ENCODE results near the gene DNAH7. TPM values are rescaled to one million over a fixed set of nuclear protein-coding genes. Genes with fewer than 3 reads are reported as not detected.

The DNAH7 gene
- total and polyA plus RNA-seq, 2 of the 13 experiments (the other 11 are each of a cell fraction or from before 2014, with no cell fraction given) = 0.09 TPM; not detected in 1

- TF ChIP-seq TAF1 (CRISPR knock-in tag; IDR thresholded peaks at IDR 0.05) = no peak
- TF ChIP-seq ZNF512B (CRISPR knock-in tag; IDR thresholded peaks at IDR 0.05; ENCODE audit: borderline replicate concordance) = no peak
- no peak for TF ChIP-seq ZNF562 (CRISPR knock-in tag; IDR thresholded peaks at IDR 0.05; ENCODE audit: borderline replicate concordance)
- TF ChIP-seq RFX5 (IDR thresholded peaks at IDR 0.05; ENCODE audit: low read depth, low read length) = no peak
- no peak for TF ChIP-seq ETS1 (CRISPR knock-in tag; IDR thresholded peaks at IDR 0.05)
- no peak for TF ChIP-seq GPN1 (CRISPR knock-in tag; IDR thresholded peaks at IDR 0.05; ENCODE audit: borderline replicate concordance)
- TF ChIP-seq SAP130 (CRISPR knock-in tag; IDR thresholded peaks at IDR 0.05; ENCODE audit: low read depth) = peak; percentile 36; the same call in 1 of the 2 replicates
- TF ChIP-seq SRSF1 (optimal IDR thresholded peaks at IDR 0.05; ENCODE audit: low read depth, low read length) = no peak
- TF ChIP-seq SALL1 (CRISPR knock-in tag; IDR thresholded peaks at IDR 0.05) = peak; percentile 87
- no peak for TF ChIP-seq CCAR2 (optimal IDR thresholded peaks at IDR 0.05; ENCODE audit: low read depth, low read length)
- no peak for TF ChIP-seq RCOR2 (CRISPR knock-in tag; IDR thresholded peaks at IDR 0.05)
- TF ChIP-seq ZNF230 (CRISPR knock-in tag; IDR thresholded peaks at IDR 0.05) = no peak
- TF ChIP-seq FOXK1 (CRISPR knock-in tag; IDR thresholded peaks at IDR 0.05; ENCODE audit: borderline replicate concordance, low read depth) = peak; percentile 49; the same call in 1 of the 2 replicates
- no peak for TF ChIP-seq MEF2D (CRISPR knock-in tag; IDR thresholded peaks at IDR 0.05)
- TF ChIP-seq ZBTB3 (CRISPR knock-in tag; IDR thresholded peaks at IDR 0.05; ENCODE audit: borderline replicate concordance, low read depth) = no peak
- no peak for TF ChIP-seq ZNF317 (CRISPR knock-in tag; IDR thresholded peaks at IDR 0.05)
- TF ChIP-seq NFRKB (IDR thresholded peaks at IDR 0.05) = no peak
- TF ChIP-seq KMT2B (CRISPR knock-in tag; IDR thresholded peaks at IDR 0.05) = no peak
- no peak for TF ChIP-seq HBP1 (CRISPR knock-in tag; IDR thresholded peaks at IDR 0.05; ENCODE audit: low read depth)
- no peak for TF ChIP-seq NRL (CRISPR knock-in tag; IDR thresholded peaks at IDR 0.05; ENCODE audit: borderline replicate concordance)
- TF ChIP-seq RELA (CRISPR knock-in tag; IDR thresholded peaks at IDR 0.05) = no peak
- TF ChIP-seq NAIF1 (CRISPR knock-in tag; IDR thresholded peaks at IDR 0.05; ENCODE audit: borderline replicate concordance) = no peak
- no peak for TF ChIP-seq HOXA9 (CRISPR knock-in tag; IDR thresholded peaks at IDR 0.05; ENCODE audit: borderline replicate concordance)
- peak; percentile 89 for TF ChIP-seq NR2F6 (IDR thresholded peaks at IDR 0.05)
- peak; percentile 96 for TF ChIP-seq NR2F6 (CRISPR knock-in tag; IDR thresholded peaks at IDR 0.05)
These were observed 19.6 kb upstream of the DNAH7 start (continued) for GRCh38 chr2:196088203-196088602.

All from HepG2 (cell line).